Heart left ventricle (tissue), 13 donors: ENCODE measurements around the gene ZNF213.

ENCODE experiments used
- POLR2A ChIP-seq, 2 donors: fragments of 450-650 bp; IDR thresholded peaks; one replicate each; pipeline ENCODE4 v1.6.1; 2017; ENCODE audit warnings: antibody characterized with exemption in 2 of 2, mild to moderate bottlenecking in 2 of 2, moderate library complexity in 2 of 2
- TF ChIP-seq, protein P1 (sequence below), 12 donors: fragments of 200-600 bp; sonication (generic) in 4 of 12; IDR thresholded peaks; one replicate each; pipeline versions ENCODE4 v1.5.0 to v1.8.0; 2018 to 2022; ENCODE audit warnings: antibody characterized with exemption in 12 of 12, mild to moderate bottlenecking in 5 of 12
- donor health status: ischemic (EF 13 %, LVEDD 7.1; RV severe dilation, severe dysfunction).
- donor health status: DM: no; HTN: yes; CAD: no.
- donor health status: DM: no; HTN: no; CAD: no.
- donor health status: ischemic (EF 25% LVEDD 6.9; RV normal size, moderate dysfunction).
- donor health status: ischemic (EF 25% LVEDD 5.7; RV mildly dilated, moderate dysfunction).
- donor health status: ischemic (EF 35%, LVEDD 5.7; RV mildly dilated, moderate dysfunction).
- donor health status: nonischemic (EF 11% LVEDD 7.7; RV severe dilation, severe dysfunction).
- donor health status: DM: yes; HTN: yes; CAD: no.
- donor health status: PGD.
- donor health status: ischemic (EF 29% LVEDD 5.4; RV normal size, mild dysfunction).
- donor health status: nonischemic (EF 23%, LVEDD 6.1; RV moderate dilation, normal function).

DNA sequence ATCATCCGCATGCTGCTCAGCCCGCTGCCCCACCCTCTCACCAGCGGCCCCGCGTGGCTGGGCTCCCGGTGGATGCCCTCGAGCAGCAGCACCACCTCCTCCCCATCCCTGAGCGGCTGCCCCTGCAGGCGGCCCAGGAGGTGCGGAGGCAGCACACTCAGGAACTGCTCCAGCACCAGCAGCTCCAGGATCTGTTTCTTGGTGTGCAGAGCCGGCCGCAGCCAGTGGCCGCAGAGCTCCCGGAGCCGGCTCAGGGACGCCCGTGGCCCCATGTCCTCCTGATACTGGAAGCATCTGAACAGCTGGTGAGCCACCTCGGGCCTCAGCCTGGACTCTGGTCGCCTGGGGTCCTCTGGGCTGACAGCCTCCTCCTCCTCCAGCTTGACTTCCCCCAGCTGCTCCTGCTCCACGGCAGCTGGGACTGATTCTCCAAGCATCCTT lies 42.3 kb upstream of the ZNF213 start:
- TF ChIP-seq, protein P1, sequence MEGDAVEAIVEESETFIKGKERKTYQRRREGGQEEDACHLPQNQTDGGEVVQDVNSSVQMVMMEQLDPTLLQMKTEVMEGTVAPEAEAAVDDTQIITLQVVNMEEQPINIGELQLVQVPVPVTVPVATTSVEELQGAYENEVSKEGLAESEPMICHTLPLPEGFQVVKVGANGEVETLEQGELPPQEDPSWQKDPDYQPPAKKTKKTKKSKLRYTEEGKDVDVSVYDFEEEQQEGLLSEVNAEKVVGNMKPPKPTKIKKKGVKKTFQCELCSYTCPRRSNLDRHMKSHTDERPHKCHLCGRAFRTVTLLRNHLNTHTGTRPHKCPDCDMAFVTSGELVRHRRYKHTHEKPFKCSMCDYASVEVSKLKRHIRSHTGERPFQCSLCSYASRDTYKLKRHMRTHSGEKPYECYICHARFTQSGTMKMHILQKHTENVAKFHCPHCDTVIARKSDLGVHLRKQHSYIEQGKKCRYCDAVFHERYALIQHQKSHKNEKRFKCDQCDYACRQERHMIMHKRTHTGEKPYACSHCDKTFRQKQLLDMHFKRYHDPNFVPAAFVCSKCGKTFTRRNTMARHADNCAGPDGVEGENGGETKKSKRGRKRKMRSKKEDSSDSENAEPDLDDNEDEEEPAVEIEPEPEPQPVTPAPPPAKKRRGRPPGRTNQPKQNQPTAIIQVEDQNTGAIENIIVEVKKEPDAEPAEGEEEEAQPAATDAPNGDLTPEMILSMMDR (IDR thresholded peaks at IDR 0.05): no peak
- TF ChIP-seq POLR2A (IDR thresholded peaks at IDR 0.05): no peak
